DND-41 (cell line): ENCODE data around the gene SELE.

Experiments used
- EZH2 ChIP-seq: IDR thresholded peaks from 3 replicates; pipeline ENCODE4 v1.6.1; 2012; ENCODE audit warnings: borderline replicate concordance, low read depth, mild to moderate bottlenecking, moderate library complexity, low read length, inconsistent platforms; ENCODE audit not compliant: severe bottlenecking
- TF ChIP-seq, protein P1 (sequence below): IDR thresholded peaks from 2 replicates; pipeline ENCODE4 v1.5.1; 2012; ENCODE audit warnings: borderline replicate concordance, low read length, moderate library complexity, mild to moderate bottlenecking; ENCODE audit not compliant: poor library complexity, severe bottlenecking; ENCODE audit errors: extremely low read depth

DNA sequence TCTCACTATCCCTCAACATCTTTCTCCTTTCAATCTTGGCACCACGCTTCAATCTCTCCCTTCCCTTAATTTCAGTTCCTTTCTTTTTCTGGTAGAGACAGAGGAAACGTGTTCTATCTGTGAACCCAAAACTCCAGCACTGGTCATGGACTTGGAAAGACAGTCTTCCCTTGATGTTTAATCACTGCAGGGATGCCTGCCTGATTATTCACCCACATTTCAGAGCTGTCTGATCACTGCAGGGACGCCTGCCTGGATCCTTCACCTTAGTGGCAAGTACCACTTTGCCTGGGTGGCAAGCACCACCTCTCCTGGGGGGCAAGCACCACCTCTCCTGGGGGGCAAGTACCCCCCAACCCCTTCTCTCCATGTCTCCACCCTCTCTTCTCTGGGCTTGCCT, 50.2 kb downstream of the SELE start:
- TF ChIP-seq, protein P1, sequence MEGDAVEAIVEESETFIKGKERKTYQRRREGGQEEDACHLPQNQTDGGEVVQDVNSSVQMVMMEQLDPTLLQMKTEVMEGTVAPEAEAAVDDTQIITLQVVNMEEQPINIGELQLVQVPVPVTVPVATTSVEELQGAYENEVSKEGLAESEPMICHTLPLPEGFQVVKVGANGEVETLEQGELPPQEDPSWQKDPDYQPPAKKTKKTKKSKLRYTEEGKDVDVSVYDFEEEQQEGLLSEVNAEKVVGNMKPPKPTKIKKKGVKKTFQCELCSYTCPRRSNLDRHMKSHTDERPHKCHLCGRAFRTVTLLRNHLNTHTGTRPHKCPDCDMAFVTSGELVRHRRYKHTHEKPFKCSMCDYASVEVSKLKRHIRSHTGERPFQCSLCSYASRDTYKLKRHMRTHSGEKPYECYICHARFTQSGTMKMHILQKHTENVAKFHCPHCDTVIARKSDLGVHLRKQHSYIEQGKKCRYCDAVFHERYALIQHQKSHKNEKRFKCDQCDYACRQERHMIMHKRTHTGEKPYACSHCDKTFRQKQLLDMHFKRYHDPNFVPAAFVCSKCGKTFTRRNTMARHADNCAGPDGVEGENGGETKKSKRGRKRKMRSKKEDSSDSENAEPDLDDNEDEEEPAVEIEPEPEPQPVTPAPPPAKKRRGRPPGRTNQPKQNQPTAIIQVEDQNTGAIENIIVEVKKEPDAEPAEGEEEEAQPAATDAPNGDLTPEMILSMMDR: no peak
- no peak for TF ChIP-seq EZH2
